CD14-positive monocyte (primary cell): ENCODE data around the gene CBX4. TPM values are rescaled to one million over a fixed set of nuclear protein-coding genes. Genes with fewer than 3 reads are reported as not detected.
A peak's percentile ranks its signal among the peaks of the same experiment; 100 is the strongest.

Experiments
- DNase-seq, 3 donors: peaks; one replicate each; pipeline ENCODE4 v3.0.0-alpha.2; 2011 to 2022
- H2AFZ ChIP-seq: 2 replicates; pipeline ENCODE4 v1.6.0; 2012; ENCODE audit warnings: mild to moderate bottlenecking, low read depth, low read length, inconsistent platforms; ENCODE audit not compliant: insufficient read depth, poor library complexity, severe bottlenecking
- H3K27ac ChIP-seq, 2 donors: 1 replicate in 1 of 2; 2 replicates in 1 of 2; pipeline ENCODE4 v1.5.1; 2012 to 2013; ENCODE audit warnings: low read length in 2 of 2, control low read depth in 1 of 2, inconsistent platforms in 1 of 2, low read depth in 1 of 2, mild to moderate bottlenecking in 1 of 2
- H3K27me3 ChIP-seq, 2 donors: one replicate each; pipeline versions ENCODE4 v1.6.0 to v1.6.1; 2011 to 2013; ENCODE audit warnings: low read length in 2 of 2; ENCODE audit not compliant: control insufficient read depth in 2 of 2, insufficient read depth in 2 of 2
- H3K36me3 ChIP-seq, 2 donors: replicated peaks in 1 of 2; 1 replicate in 1 of 2; 2 replicates in 1 of 2; pipeline versions ENCODE4 v1.5.1 to v1.6.1; 2012 to 2013; ENCODE audit warnings: low read length in 2 of 2, control low read depth in 1 of 2, inconsistent platforms in 1 of 2, mild to moderate bottlenecking in 1 of 2; ENCODE audit not compliant: insufficient read depth in 2 of 2, control insufficient read depth in 1 of 2
- H3K4me1 ChIP-seq, 2 donors: 1 replicate in 1 of 2; 2 replicates in 1 of 2; pipeline versions ENCODE4 v1.5.1 to v1.6.1; 2012 to 2013; ENCODE audit warnings: low read length in 2 of 2, control low read depth in 1 of 2, inconsistent platforms in 1 of 2, mild to moderate bottlenecking in 1 of 2, moderate library complexity in 1 of 2; ENCODE audit not compliant: insufficient read depth in 2 of 2, control insufficient read depth in 1 of 2
- H3K4me2 ChIP-seq: replicated peaks from 2 replicates; pipeline ENCODE3; 2012; ENCODE audit warnings: low read length, moderate library complexity, mild to moderate bottlenecking; ENCODE audit not compliant: poor library complexity, severe bottlenecking; ENCODE audit errors: extremely low read depth
- H3K4me3 ChIP-seq, 3 experiments: fragments of 200-600 bp in 1 of 3; sonication (generic) in 1 of 3; replicated peaks in 1 of 3; 1 replicate in 2 of 3; 2 replicates in 1 of 3; pipeline ENCODE4 v1.5.1; 2011 to 2013; ENCODE audit warnings: low read length in 3 of 3, mild to moderate bottlenecking in 3 of 3, control low read depth in 2 of 3, low read depth in 2 of 3, inconsistent platforms in 1 of 3, moderate library complexity in 1 of 3
- H3K79me2 ChIP-seq: 2 replicates; pipeline ENCODE4 v1.6.0; 2012; ENCODE audit warnings: mild to moderate bottlenecking, control low read depth, inconsistent platforms, low read length, moderate library complexity; ENCODE audit not compliant: insufficient read depth
- H3K9ac ChIP-seq: 2 replicates; pipeline ENCODE4 v1.6.0; 2017; ENCODE audit warnings: low read length, mild to moderate bottlenecking; ENCODE audit not compliant: insufficient read depth, poor library complexity, severe bottlenecking
- H3K9me3 ChIP-seq, 2 donors: replicated peaks in 1 of 2; 1 replicate in 1 of 2; 2 replicates in 1 of 2; pipeline versions ENCODE4 v1.5.1 to v1.6.1; 2012 to 2013; ENCODE audit warnings: low read length in 2 of 2, control low read depth in 1 of 2; ENCODE audit not compliant: control insufficient read depth in 1 of 2, insufficient read depth in 1 of 2
- H4K20me1 ChIP-seq: 2 replicates; pipeline ENCODE4 v1.6.0; 2012; ENCODE audit warnings: mild to moderate bottlenecking, low read length, control low read depth, moderate library complexity; ENCODE audit not compliant: insufficient read depth
- H3K27ac Mint-ChIP-seq, 7 donors: one replicate each; pipeline ENCODE4 v1.8.0; 2020; ENCODE audit warnings: mild to moderate bottlenecking in 7 of 7, mixed read lengths in 7 of 7, moderate library complexity in 6 of 7, inconsistent platforms in 2 of 7
- H3K27me3 Mint-ChIP-seq, 3 donors: one replicate each; pipeline ENCODE4 v1.8.0; 2021 to 2022; ENCODE audit warnings: low read depth in 3 of 3, mild to moderate bottlenecking in 3 of 3, mixed read lengths in 3 of 3, moderate library complexity in 3 of 3, inconsistent platforms in 1 of 3
- H3K36me3 Mint-ChIP-seq, 2 donors: one replicate each; pipeline ENCODE4 v1.8.0; 2020; ENCODE audit warnings: mixed read lengths in 2 of 2, inconsistent platforms in 1 of 2, mild to moderate bottlenecking in 1 of 2
- H3K4me1 Mint-ChIP-seq: one replicate; pipeline ENCODE4 v1.8.0; 2020; ENCODE audit warnings: mild to moderate bottlenecking, mixed read lengths
- H3K4me3 Mint-ChIP-seq, 2 donors: one replicate each; pipeline ENCODE4 v1.8.0; 2020; ENCODE audit warnings: mild to moderate bottlenecking in 2 of 2, mixed read lengths in 2 of 2, moderate library complexity in 1 of 2
- H3K9me3 Mint-ChIP-seq, 7 donors: one replicate each; pipeline ENCODE4 v1.8.0; 2020 to 2022; ENCODE audit warnings: mixed read lengths in 7 of 7, mild to moderate bottlenecking in 6 of 7, moderate library complexity in 6 of 7, inconsistent platforms in 2 of 7
- WGBS: methylation state at CpG from one replicate; pipeline ENCODE4 v1.1.5; 2013; ENCODE audit warnings: missing lambda C conversion rate; ENCODE audit not compliant: insufficient coverage; 5-methylcytosine and 5-hydroxymethylcytosine counted together
- intact Hi-C, 2 donors: fragments of 100-400 bp; cut with micrococcal nuclease; formaldehyde crosslinking; loops; one replicate each; pipeline versions ENCODE4 v1.15.0 to v1.15.1; 2023
- polyA plus RNA-seq, 3 donors: library from polyadenylated mRNA; depleted of rRNA in 1 of 3; unstranded in 2 of 3; stranded (reverse) in 1 of 3; fragments of 300-500 nt in 2 of 3; fragments of >200 nt in 1 of 3; fragmentation: Illumina TruSeq in 2 of 3; gene quantifications; 1 replicate in 2 of 3; 2 replicates in 1 of 3; pipeline ENCODE4 v1.2.3, GENCODE V29; 2012 to 2021
- TF ChIP-seq, protein P1 (sequence below): fragments of 200-600 bp; IDR thresholded peaks from one replicate; pipeline ENCODE4 v1.8.0; 2022; ENCODE audit warnings: antibody characterized with exemption, mild to moderate bottlenecking

CBX4 gene
- polyA plus RNA-seq, 3 donors: 1.4 to 82.8 (median 3.6) TPM

DNA sequence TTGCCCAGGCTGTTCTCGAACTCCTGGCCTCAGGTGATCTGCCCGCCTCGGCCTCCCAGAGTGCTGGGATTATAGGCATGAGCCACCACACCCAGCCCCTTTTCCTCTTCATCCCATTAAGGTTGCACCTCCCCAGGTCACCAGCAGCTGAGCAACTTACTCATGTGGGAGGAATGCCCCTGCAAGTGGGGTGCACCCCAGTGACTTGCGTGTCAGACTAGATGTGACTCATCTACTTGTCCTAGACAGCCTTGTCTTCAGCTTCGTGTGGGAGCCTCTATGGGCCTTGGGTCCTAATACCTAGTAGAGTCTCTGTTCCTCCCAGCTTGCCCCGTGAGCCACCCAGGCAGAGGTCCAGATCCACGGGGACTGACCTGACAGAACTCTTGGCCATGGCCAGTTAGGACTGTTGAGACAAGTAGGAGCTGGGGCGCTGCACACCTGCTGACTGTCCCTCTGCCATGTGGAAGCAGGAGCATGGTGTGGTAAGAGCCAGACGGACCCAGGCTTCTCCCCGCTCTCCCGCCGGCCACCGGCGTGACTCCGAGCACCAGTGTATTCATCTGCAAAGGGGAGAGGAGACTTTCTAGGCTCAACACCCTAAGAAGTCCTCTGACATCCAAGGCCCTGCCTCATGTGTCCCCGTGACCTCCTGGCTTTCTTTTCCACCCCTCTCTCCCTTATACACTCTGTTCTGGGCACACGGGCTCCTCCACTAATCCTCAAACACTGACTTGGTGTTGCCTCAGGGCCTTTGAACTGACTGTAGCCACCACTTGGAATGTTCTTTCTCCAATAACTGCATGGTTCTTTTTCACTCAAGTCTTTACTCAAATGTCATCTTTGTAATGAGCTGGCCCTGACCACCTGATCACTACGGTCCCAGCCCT, 11.6 kb upstream of the CBX4 start:
- TF ChIP-seq, protein P1, sequence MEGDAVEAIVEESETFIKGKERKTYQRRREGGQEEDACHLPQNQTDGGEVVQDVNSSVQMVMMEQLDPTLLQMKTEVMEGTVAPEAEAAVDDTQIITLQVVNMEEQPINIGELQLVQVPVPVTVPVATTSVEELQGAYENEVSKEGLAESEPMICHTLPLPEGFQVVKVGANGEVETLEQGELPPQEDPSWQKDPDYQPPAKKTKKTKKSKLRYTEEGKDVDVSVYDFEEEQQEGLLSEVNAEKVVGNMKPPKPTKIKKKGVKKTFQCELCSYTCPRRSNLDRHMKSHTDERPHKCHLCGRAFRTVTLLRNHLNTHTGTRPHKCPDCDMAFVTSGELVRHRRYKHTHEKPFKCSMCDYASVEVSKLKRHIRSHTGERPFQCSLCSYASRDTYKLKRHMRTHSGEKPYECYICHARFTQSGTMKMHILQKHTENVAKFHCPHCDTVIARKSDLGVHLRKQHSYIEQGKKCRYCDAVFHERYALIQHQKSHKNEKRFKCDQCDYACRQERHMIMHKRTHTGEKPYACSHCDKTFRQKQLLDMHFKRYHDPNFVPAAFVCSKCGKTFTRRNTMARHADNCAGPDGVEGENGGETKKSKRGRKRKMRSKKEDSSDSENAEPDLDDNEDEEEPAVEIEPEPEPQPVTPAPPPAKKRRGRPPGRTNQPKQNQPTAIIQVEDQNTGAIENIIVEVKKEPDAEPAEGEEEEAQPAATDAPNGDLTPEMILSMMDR: no peak
- H3K4me3 ChIP-seq: no peak overlapping the region
- H3K9me3 ChIP-seq: no peaks in the 10 kb centered on the region
- Mint-ChIP-seq H3K4me1 (peaks cover 9% of the 10 kb centered on the region), H3K9me3 (peaks cover 0 to 2% (median 0%) of the 10 kb centered on the region in 7 donors), H3K27me3 (peaks cover 31 to 38% (median 37%) of the 10 kb centered on the region in 3 donors), H3K36me3 (no peaks in the 10 kb centered on the region), H3K4me3 (no peak overlapping the region), H3K27ac (peak overlapping the region in 2 of 7 donors; percentile 10 to 42)
- peaks cover 10 to 16% of the 10 kb centered on the region in 2 donors for H3K4me1 ChIP-seq
- WGBS: 93% methylated on average over 17 of the region's 18 CpGs
- H4K20me1 ChIP-seq: no peaks in the 10 kb centered on the region
- no peak overlapping the region for H3K27ac ChIP-seq
- peak in 1 of 3 donors; percentile 68 for DNase-seq
- intact Hi-C loops: no loop called here
- H3K79me2 ChIP-seq: no peaks in the 10 kb centered on the region
- no peak overlapping the region for H3K4me2 ChIP-seq
- H3K9ac ChIP-seq: no peak overlapping the region
- H3K36me3 ChIP-seq: no peaks in the 10 kb centered on the region
- peaks cover 11 to 33% of the 10 kb centered on the region in 2 donors for H3K27me3 ChIP-seq
- H2AFZ ChIP-seq: no peak overlapping the region

DNA sequence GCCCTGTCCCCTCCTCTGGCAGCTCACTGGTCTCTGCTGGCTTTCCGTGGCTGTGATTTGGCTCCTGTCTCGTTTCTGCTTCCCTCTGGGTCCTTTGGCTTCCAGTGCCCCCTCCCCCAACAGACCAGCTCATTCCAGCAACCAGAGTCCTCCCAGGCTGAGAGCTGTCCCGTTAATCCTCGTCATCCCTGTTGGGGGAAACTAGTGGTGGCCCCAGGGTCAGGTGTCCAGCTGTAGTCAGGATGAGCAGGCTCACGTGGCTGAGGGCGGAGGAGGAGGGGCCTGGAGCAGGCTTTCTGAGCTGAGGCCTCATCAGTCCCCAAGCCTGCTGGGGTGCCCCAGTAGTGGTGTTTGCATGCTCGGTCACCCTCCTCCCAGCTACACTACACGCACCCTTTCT, 10.7 kb upstream of the CBX4 start:
- Histone ChIP-seq H3K9ac (no peak overlapping the region), H3K4me1 (peaks cover 18 to 25% of the 10 kb centered on the region in 2 donors), H4K20me1 (no peaks in the 10 kb centered on the region), H3K9me3 (no peaks in the 10 kb centered on the region), H3K27me3 (peaks cover 16 to 42% of the 10 kb centered on the region in 2 donors), H3K4me3 (no peak overlapping the region), H3K27ac (no peak overlapping the region), H3K4me2 (no peak overlapping the region), H3K36me3 (no peaks in the 10 kb centered on the region), H2AFZ (no peak overlapping the region), H3K79me2 (no peaks in the 10 kb centered on the region)
- Mint-ChIP-seq H3K4me1 (peaks cover 18% of the 10 kb centered on the region), H3K27me3 (peaks cover 39 to 46% (median 46%) of the 10 kb centered on the region in 3 donors), H3K9me3 (peaks cover 0 to 7% (median 3%) of the 10 kb centered on the region in 7 donors), H3K27ac (no peak overlapping the region), H3K4me3 (no peak overlapping the region), H3K36me3 (no peaks in the 10 kb centered on the region)
- WGBS: 86% methylated on average over 3 of the region's 8 CpGs
- no peak for DNase-seq
- TF ChIP-seq, protein P1: no peak
- intact Hi-C loops: no loop called here
